Measurements from ENCODE around the gene FGGY.

GRCh38 chr1:59569198-59569597 lies 272.3 kb downstream of the FGGY start:
- TF ChIP-seq CTCF (conservative IDR thresholded peaks at IDR 0.05) (no peak), EZH2 (IDR thresholded peaks at IDR 0.05; ENCODE audit: low read depth) (no peak)
